ENCODE data around the gene RPL39.
A peak's percentile ranks its signal among the peaks of the same experiment; 100 is the strongest.
"Not testable (repeated sequence)": the region's sequence is repeated elsewhere in the genome, so short reads cannot be mapped to it uniquely, and the experiment has no call there.

Gene RPL39

GRCh38 chrX:119763181-119763580, 28.2 kb downstream of the RPL39 start:
- no peak for DNase-seq (ENCODE audit: low spot score)

GRCh38 chrX:119762718-119763117, 28.7 kb downstream of the RPL39 start:
- DNase-seq (ENCODE audit: low spot score) = no peak

DNA sequence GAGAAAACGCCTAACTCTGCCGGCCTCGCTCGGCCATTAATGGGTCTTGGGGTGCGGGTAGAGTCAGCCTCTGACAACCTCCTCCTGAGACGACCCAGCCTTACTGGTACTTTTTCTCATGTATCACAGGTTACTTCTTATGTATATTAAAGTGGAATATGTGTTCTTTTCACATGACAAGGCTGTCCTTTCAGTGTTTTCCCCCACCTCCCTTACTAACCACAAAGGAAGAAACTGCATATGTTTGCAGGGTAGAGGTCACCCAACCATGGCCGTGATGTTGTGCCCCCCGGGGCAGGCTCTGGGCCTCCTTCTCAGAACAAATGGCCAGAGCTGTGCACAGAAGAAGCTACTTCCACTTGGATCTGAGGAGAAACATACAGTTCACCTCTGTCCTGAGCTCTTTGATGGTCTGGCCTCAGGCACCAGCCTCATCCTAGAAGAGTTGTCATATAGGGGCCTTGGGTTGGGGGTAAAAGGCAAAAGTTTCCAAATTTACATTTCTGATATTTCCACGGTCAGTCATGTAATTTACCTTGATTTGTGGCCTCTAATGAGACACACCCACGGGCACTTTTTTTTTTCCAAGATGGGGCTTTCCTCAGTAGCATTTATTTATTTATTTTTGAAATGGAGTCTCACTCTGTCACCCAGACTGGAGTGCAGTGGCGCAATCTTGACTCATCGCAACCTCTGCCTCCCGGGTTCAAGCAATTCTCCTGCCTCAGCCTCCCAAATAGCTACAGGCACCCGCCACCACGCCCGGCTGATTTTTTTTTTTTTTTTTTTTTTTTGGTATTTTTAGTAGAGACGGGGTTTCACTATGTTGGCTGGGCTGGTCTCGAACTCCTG, 31.2 kb downstream of the RPL39 start:
- no peak for DNase-seq (ENCODE audit: low spot score)

- DNase-seq (ENCODE audit: low spot score) = no peak
These were observed 32.1 kb downstream of the RPL39 start for GRCh38 chrX:119759248-119759766.

- DNase-seq (ENCODE audit: low spot score) = no peak
These were observed 32.6 kb downstream of the RPL39 start for GRCh38 chrX:119758731-119759247.

DNA sequence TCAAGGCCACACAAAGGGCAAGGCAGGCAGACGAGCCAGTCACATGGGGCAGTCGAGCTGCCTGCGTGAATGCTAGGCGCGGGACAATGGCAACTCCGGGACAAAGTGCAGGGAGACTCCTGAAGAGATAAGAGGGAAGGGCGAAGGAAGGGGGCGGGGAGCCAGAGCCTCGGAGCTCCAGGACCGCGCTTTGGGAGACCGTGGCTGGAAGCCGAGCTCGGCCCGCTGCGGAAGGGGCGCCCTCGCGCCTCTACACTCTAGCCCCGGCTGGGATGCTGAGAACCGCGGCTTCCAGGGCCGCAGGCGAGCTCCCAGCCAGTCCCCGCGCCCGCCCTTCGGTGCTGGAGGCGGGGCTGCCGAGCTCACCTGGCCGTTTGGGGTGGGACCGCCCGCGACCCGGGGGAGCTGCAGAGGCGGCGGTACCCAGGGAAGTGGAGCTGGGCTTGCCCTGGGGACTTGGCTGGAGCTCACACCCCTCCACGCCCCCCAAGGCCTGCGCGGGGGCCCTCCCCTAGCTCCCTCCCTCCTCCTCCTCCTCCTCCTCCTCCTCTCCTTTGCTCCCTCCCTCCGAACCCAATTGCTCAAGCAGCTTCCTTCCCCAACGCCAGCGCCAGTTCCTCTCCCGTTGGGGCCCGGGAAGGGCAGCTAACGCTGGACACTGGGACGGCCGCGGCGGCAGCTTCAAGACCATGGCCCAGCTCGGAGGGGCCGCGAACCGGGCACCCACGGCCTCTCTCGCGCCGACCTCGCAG, 33.3 kb downstream of the RPL39 start, which contains the start of gene SOWAHD:
Gene SOWAHD, plus strand, starts transcription at position 610 of the 752 bp plus-strand sequence. Its CDS starts 80 bp downstream, at position 690.
- DNase-seq (ENCODE audit: low spot score) = no peak

- DNase-seq (ENCODE audit: low spot score) = no peak
These were observed 33.8 kb downstream of the RPL39 start for GRCh38 chrX:119757646-119757978.

DNA sequence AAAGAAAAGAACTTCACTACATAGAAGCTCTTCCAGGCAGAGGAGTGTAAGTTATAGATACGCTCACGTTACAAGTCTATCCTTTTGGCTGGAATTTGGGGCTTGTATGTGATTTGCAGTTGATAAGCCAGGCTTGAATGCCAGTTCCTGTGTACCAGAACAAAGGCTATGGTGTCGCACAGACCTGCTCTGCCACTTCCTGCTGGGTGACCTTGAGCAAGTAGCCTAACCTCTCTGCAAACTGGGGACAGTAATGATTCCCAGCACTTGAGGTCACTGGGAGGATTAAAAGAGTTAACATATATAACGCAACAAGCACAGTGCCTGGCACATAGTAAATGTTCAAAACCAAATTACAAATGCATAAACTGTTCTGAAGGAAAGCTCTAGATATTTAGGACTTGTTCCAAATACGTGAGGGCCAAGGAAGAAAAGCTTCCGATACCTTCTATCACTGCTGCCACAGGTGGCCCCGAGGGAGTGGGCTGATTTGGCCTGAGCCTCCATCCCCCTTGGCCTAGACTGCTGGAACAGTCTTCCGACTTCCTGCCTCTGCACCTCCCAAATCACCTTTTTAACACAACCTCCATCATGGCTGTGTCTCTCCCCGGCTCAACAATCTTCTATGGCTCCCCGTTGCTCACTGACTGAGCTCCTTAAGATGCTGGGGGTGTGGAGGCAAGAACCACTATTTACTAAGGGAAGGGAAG, 34.3 kb downstream of the RPL39 start:
- DNase-seq (ENCODE audit: low spot score) = no peak

DNA sequence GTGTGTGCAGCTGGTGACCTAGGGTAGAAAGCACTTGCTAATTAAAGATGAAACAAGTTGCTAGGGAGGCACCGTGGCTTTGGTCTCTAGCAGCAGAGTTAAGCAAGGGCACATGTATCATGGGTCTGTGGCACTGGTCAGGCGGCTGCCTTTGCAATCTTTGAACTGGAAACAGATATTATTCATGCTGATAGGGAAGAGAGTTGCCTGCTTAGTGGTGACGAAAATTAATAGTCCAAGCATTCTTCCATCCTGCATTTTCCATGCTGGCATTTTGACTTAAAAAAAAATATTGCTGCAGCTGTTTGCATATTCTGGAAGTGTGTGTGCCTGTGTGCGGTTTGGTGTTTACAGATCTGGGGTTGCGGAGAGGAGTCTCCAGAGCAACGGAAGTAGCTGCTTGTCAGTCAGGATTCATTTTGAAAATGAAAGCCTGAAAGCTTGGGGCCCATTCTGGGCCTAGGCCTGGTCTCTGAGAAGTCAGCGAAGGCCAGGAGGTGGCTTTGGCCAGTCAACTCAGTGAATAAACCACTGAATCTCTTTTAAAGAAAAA, 35.4 kb downstream of the RPL39 start:
- DNase-seq (ENCODE audit: low spot score) = no peak

- DNase-seq (ENCODE audit: low spot score) = peak; percentile 25
These were observed 37.7 kb downstream of the RPL39 start for GRCh38 chrX:119753639-119754257.

DNA sequence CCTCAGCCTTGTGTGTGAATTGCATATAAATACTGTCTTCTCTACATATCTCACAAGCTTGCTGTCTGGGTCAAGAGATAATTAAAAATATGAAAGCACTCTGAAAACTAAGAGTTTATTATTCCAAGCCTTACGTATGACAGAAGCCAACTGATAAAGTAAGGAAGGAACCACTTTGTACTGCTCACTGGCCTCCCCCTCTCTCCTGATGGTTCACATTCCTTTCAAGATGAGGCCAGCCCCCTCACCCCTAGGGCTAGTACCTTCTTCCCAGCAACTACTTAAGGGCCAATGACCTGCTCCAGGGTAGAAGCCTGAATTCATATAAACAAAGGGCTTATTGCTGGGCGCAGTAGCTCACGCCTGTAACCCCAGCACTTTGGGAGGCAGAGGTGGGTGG, 38.4 kb downstream of the RPL39 start:
- peak; percentile 24 for DNase-seq (ENCODE audit: low spot score)

- DNase-seq (ENCODE audit: low spot score) = not testable (repeated sequence)
These were observed 40.7 kb downstream of the RPL39 start for GRCh38 chrX:119750751-119751150.

DNA sequence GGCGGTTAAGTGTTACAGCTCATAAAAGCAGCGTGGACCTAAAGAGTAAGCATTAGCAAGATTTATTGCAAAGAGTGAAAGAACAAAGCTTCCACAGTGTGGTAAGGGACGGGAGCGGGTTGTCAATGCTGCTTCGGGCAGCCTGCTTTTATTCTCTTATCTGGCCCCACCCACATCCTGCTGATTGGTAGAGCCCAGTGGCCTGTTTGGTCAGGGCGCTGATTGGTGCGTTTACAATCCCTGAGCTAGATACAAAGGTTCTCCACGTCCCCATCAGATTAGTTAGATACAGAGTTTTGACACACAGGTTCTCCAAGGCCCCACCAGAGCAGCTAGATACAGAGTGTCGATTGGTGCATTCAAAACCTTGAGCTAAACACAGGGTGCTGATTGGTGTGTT, 41.3 kb downstream of the RPL39 start:
- DNase-seq (ENCODE audit: low spot score) = not testable (repeated sequence)

DNA sequence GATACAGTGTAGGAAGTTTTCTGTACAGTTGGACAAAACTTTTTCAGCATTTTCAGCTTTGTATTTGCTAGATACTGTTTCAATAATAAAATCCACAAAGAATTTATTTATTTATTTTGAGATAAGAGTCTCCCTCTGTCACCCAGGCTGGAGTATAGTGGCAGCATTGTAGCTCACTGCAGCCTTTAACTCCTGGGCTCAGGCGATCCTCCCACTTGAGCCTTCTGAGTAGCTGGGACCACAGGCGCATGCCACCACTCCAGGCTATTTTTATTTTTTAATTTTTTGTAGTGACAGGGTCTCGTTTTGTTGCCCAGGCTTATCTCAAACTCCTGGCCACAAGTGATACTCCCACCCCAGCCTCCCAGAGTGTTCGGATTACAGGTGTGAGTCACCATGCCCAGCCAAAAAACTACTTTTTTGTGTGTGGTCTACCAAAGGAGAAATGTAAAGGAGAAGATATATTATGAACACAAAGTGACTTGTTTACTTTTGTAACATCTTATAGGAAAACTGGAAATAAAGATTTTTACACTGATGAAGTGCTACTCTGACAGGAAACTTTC, 46.1 kb downstream of the RPL39 start:
- no peak for DNase-seq (ENCODE audit: low spot score)

DNA sequence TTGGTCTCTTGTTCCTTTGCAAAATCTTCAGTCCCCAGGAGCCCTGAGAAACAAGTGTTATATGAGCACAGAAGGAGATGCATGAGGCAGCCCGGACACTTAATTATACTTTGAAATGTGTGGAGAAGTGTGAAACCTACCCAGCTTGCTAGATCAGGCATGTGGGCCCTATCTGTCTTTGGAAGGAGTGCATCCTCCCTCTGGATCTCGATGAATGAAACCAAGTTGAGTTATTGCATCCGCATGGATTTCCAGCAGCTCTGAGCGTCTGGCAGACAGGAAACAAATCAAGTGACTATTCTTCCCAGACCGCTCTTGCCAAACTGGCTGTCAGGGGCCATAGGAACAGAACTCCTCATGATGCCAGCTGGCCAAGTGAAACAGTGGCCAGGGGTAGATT, 52.7 kb downstream of the RPL39 start:
- DNase-seq (ENCODE audit: low spot score) = no peak
